SIG-M5 treated with dmso at 0.1 percent for 504 hours (cell line): ENCODE results near the gene EXOSC9.

Experiments used
- DNase-seq: peaks from one replicate; lab custom pipeline; 2025; ENCODE audit not compliant: unreplicated experiment; lab: John Stamatoyannopoulos, UW

Gene EXOSC9

GRCh38 chr4:121788896-121789295, 12.2 kb upstream of the EXOSC9 start:
- DNase-seq, result no peak

GRCh38 chr4:121789455-121789854, 11.7 kb upstream of the EXOSC9 start:
- no peak for DNase-seq

- DNase-seq, result no peak
Measured at GRCh38 chr4:121789960-121790829, 10.9 kb upstream of the EXOSC9 start.

- DNase-seq, result no peak
Measured at GRCh38 chr4:121790976-121791375, 10.1 kb upstream of the EXOSC9 start.

GRCh38 chr4:121791481-121791880, 9.6 kb upstream of the EXOSC9 start:
- no peak for DNase-seq

GRCh38 chr4:121792966-121793365, 8.2 kb upstream of the EXOSC9 start:
- DNase-seq, result no peak

GRCh38 chr4:121794505-121795188, 6.5 kb upstream of the EXOSC9 start:
- DNase-seq, result no peak

- DNase-seq, result no peak
Measured at GRCh38 chr4:121796283-121796682, 4.8 kb upstream of the EXOSC9 start.

GRCh38 chr4:121799208-121799823, 1.8 kb upstream of the EXOSC9 start:
- no peak for DNase-seq

GRCh38 chr4:121799867-121800501, 1.1 kb upstream of the EXOSC9 start:
- no peak for DNase-seq

- DNase-seq, result no peak
Measured at GRCh38 chr4:121800638-121800960, 524 bp upstream of the EXOSC9 start.

- no peak for DNase-seq
Measured at GRCh38 chr4:121801715-121802075, 572 bp downstream of the EXOSC9 start.

- DNase-seq, result no peak
Measured at GRCh38 chr4:121806411-121806810, 5.3 kb downstream of the EXOSC9 start.

GRCh38 chr4:121811122-121811521, 10.0 kb downstream of the EXOSC9 start:
- DNase-seq, result no peak

GRCh38 chr4:121814756-121815155, 13.6 kb downstream of the EXOSC9 start:
- no peak for DNase-seq

- no peak for DNase-seq
Measured at GRCh38 chr4:121817006-121817405, 15.9 kb downstream of the EXOSC9 start.

GRCh38 chr4:121817701-121818100, 16.6 kb downstream of the EXOSC9 start:
- DNase-seq, result no peak

- DNase-seq, result no peak
Measured at GRCh38 chr4:121818215-121818614, 17.1 kb downstream of the EXOSC9 start.

- no peak for DNase-seq
Measured at GRCh38 chr4:121819216-121819965, 18.3 kb downstream of the EXOSC9 start.

- no peak for DNase-seq
Measured at GRCh38 chr4:121822047-121822446, 20.9 kb downstream of the EXOSC9 start.
